ENCODE results near the gene GRK7. TPM values are rescaled to one million over a fixed set of nuclear protein-coding genes. Genes with fewer than 3 reads are reported as not detected.
"Not testable (repeated sequence)": the region's sequence is repeated elsewhere in the genome, so short reads cannot be mapped to it uniquely, and the experiment has no call there.

The GRK7 gene
- total RNA-seq, 1 donor from 2014 or later, result not detected

DNA sequence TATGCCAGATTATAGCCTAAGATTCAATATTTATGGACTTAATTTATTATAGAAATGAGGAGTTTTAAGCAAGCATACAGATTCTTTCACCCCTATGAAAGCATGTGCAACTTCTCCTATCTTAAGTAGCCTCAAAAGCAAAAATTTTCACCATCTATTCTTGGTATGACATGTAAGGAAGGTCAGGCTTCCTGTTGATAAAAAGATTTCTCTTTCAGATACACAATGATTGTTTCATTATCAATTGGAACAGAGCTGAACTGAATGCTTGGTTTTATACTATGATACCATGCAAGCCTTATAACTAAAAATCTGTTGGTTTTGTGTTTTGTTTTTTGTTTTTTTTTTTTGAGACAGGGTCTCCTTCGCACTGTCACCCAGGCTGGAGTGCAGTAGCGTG, 3.9 kb downstream of the GRK7 start:
- H3K4me3 Mint-ChIP-seq, result no peak overlapping the region
- DNase-seq (ENCODE audit: low spot score), result no peak
- no peaks in the 10 kb centered on the region for H3K9me3 Mint-ChIP-seq
- peaks cover 10% of the 10 kb centered on the region for H3K4me1 Mint-ChIP-seq (ENCODE audit: low read depth)
- H3K27me3 Mint-ChIP-seq (ENCODE audit: insufficient read depth), result peaks cover 13% of the 10 kb centered on the region
- H3K27ac Mint-ChIP-seq, result no peak overlapping the region
- H3K36me3 Mint-ChIP-seq (ENCODE audit: low read depth), result peaks cover 2% of the 10 kb centered on the region
- intact Hi-C loops (cut with micrococcal nuclease), result no loop called here

DNA sequence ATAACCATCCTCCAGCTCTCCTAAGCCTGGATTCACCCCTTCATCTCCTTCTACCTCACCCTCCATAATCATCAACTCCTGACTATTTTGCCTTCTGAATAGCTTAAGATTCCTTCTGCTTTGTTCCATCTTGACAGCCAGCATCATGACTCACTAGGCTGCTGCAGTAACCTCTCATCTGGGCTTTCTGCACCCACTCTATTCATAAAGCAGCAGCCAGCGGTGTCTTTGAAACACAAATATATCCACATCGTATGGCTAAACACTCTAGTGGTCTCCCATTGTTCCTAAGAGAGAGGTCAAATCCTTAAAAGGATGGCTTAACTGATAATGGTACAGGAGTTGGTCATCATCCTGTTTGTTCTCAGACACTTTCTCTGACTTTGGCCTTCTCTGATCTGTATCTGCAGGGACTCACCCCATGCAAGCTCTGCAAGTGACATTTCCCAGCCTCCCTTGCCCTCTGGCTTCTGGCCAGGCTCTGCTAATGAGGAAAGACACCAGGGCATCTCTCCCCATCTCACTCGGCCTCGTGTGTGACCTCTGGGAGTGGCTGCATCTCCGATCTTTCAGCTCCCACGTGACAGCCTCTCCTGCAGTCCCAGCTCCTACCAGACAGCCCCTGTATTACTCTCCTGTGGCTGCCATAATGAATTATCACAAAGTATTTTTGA, 6.2 kb downstream of the GRK7 start:
- intact Hi-C loops (cut with micrococcal nuclease), result loop anchor here (2.0 kb wide), 1 partner anchor 19 kb away; no protein-coding TSS in a partner anchor
- Mint-ChIP-seq H3K9me3 (no peaks in the 10 kb centered on the region), H3K27me3 (ENCODE audit: insufficient read depth) (peaks cover 14% of the 10 kb centered on the region), H3K4me3 (no peak overlapping the region), H3K4me1 (ENCODE audit: low read depth) (peaks cover 10% of the 10 kb centered on the region), H3K36me3 (ENCODE audit: low read depth) (peaks cover 2% of the 10 kb centered on the region), H3K27ac (no peak overlapping the region)
- no peak for DNase-seq (ENCODE audit: low spot score)

DNA sequence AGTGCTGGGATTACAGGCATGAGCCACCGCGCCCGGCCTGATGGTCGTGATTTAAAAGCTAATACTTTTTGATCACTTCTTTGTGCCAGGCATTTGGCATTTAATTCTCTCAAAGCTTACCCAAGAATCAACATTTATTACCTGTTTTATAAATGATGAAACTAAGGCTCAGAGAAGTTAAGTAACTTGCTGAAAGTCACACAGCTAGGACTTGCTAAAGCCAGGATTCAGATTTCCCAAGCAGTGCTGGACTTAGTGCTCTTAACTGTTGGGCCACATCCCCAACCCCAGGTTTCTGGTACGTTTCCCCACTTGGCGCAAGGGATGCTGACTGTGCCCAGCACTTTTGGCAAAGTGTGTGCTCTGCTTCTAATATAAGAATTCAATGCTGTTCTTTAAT, 10.5 kb downstream of the GRK7 start:
- H3K4me3 Mint-ChIP-seq, result no peak overlapping the region
- no peaks in the 10 kb centered on the region for H3K9me3 Mint-ChIP-seq
- H3K4me1 Mint-ChIP-seq (ENCODE audit: low read depth), result no peaks in the 10 kb centered on the region
- H3K36me3 Mint-ChIP-seq (ENCODE audit: low read depth), result no peaks in the 10 kb centered on the region
- intact Hi-C loops (cut with micrococcal nuclease), result no loop called here
- peaks cover 10% of the 10 kb centered on the region for H3K27me3 Mint-ChIP-seq (ENCODE audit: insufficient read depth)
- DNase-seq (ENCODE audit: low spot score), result no peak
- H3K27ac Mint-ChIP-seq, result no peak overlapping the region

DNA sequence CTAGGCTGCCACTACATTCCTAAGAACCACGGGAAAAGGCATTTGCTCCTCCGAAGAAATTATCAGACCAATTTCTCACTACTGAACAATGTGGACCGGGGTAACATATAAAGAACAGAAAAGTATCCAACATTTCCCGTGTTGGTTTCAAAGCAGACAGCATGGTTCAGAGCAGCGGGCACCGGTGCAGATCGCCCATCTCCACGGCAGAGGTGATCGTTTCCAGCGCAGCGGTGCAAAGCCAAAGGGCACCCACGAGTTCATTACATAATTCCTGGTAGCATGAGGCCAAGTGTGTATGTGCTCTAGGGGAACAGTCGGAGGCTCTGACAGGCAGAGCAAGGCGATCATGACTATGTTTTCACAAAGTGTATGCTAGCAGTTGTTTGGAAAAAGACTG, 13.2 kb downstream of the GRK7 start:
- H3K27ac Mint-ChIP-seq, result no peak overlapping the region
- no peaks in the 10 kb centered on the region for H3K9me3 Mint-ChIP-seq
- H3K36me3 Mint-ChIP-seq (ENCODE audit: low read depth), result no peaks in the 10 kb centered on the region
- no peaks in the 10 kb centered on the region for H3K4me1 Mint-ChIP-seq (ENCODE audit: low read depth)
- intact Hi-C loops (cut with micrococcal nuclease), result no loop called here
- DNase-seq (ENCODE audit: low spot score), result no peak
- no peak overlapping the region for H3K4me3 Mint-ChIP-seq
- H3K27me3 Mint-ChIP-seq (ENCODE audit: insufficient read depth), result peaks cover 4% of the 10 kb centered on the region

DNA sequence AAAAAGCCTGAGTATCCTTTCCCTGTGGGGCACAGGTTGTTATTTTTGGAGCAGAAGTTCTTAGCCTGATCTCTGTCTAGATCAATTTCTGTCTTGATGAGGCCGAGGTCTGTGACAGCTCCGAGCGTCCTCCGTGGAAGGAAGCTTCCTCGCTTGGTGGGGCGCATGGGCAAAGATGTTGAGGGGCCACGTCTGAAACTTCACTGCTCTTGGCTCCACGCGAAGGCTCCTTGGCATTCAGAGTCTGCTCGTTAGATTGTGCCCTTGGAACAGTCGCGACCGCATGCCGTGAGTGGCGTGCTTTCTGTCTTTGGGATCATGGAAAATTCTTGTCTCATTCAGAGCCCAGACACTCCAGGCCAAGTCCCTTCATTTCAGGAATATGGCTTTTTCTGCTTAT, 13.7 kb downstream of the GRK7 start:
- no peaks in the 10 kb centered on the region for H3K4me1 Mint-ChIP-seq (ENCODE audit: low read depth)
- no peaks in the 10 kb centered on the region for H3K9me3 Mint-ChIP-seq
- H3K36me3 Mint-ChIP-seq (ENCODE audit: low read depth), result no peaks in the 10 kb centered on the region
- no peak overlapping the region for H3K27ac Mint-ChIP-seq
- DNase-seq (ENCODE audit: low spot score), result no peak
- intact Hi-C loops (cut with micrococcal nuclease), result no loop called here
- peaks cover 4% of the 10 kb centered on the region for H3K27me3 Mint-ChIP-seq (ENCODE audit: insufficient read depth)
- H3K4me3 Mint-ChIP-seq, result no peak overlapping the region

DNA sequence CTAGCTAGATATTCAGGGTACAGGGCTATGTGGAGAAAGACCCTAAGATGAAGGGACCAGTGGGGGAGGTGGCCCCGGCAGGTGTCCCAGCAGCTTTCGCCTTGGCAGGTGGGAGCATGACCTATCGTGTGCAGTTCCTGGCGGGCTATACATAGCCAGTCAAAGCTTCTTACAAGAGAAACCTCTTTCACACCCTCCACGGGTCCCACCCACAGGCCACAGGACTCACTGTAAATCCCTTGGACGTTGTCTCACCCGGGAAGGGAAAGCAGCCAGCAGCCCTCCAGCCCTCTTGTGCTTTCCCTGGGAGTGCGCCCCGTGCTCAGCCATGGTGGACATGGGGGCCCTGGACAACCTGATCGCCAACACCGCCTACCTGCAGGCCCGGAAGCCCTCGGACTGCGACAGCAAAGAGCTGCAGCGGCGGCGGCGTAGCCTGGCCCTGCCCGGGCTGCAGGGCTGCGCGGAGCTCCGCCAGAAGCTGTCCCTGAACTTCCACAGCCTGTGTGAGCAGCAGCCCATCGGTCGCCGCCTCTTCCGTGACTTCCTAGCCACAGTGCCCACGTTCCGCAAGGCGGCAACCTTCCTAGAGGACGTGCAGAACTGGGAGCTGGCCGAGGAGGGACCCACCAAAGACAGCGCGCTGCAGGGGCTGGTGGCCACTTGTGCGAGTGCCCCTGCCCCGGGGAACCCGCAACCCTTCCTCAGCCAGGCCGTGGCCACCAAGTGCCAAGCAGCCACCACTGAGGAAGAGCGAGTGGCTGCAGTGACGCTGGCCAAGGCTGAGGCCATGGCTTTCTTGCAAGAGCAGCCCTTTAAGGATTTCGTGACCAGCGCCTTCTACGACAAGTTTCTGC, 15.0 kb downstream of the GRK7 start:
- intact Hi-C loops (cut with micrococcal nuclease), result no loop called here
- Mint-ChIP-seq H3K27me3 (ENCODE audit: insufficient read depth) (peaks cover 2% of the 10 kb centered on the region), H3K4me1 (ENCODE audit: low read depth) (no peaks in the 10 kb centered on the region), H3K36me3 (ENCODE audit: low read depth) (no peaks in the 10 kb centered on the region), H3K27ac (no peak overlapping the region), H3K4me3 (no peak overlapping the region), H3K9me3 (no peaks in the 10 kb centered on the region)
- no peak for DNase-seq (ENCODE audit: low spot score)

DNA sequence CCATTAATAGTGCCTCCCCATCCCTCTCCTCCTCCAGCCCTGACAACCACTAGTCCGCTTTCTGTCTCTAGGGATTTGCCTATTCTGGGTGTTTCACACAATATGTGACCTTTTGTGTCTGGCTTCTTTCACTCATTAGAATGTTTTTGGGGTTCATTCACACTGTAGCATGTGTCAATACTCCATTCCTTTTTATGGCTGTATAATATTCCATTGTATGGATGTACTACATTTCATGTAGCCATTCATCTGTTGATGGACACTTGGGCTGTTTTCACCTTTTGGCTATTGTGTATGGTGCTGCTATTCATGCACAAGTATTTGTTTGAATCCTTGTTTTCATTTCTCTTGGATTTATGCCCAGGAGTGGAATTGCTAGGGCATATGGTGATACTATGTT, 16.5 kb downstream of the GRK7 start:
- Mint-ChIP-seq H3K36me3 (ENCODE audit: low read depth) (no peaks in the 10 kb centered on the region), H3K4me1 (ENCODE audit: low read depth) (no peaks in the 10 kb centered on the region), H3K4me3 (no peak overlapping the region), H3K27ac (no peak overlapping the region), H3K9me3 (no peaks in the 10 kb centered on the region), H3K27me3 (ENCODE audit: insufficient read depth) (peaks cover 2% of the 10 kb centered on the region)
- intact Hi-C loops (cut with micrococcal nuclease), result no loop called here
- no peak for DNase-seq (ENCODE audit: low spot score)

DNA sequence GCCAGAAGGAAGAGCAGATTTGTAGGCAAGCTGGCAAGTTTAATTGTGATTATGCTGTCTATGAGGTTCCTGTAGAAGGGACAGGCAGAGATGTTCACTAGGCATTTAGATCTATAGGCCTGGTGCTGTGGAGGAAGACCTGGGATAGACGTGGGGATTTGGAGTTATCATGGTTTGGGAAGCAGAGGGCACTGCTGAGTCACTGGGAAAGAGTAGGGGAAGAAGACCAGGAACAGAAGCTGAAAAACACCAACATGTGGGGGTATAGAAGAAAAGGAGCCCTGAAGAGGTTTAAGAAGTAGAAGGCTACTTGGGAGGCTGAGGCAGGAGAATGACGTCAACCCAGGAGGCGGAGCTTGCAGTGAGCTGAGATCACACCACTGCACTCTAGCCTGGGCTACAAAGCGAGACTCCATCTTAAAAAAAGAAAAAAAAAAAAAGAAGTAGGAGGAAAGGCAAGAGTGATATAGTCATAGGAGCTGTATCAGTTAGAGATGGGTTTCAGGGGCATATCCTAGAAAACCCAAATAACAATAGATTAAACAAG, 19.3 kb downstream of the GRK7 start:
- no peak overlapping the region for H3K4me3 Mint-ChIP-seq
- no peaks in the 10 kb centered on the region for H3K4me1 Mint-ChIP-seq (ENCODE audit: low read depth)
- H3K27ac Mint-ChIP-seq, result no peak overlapping the region
- H3K9me3 Mint-ChIP-seq, result no peaks in the 10 kb centered on the region
- intact Hi-C loops (cut with micrococcal nuclease), result no loop called here
- H3K27me3 Mint-ChIP-seq (ENCODE audit: insufficient read depth), result peaks cover 2% of the 10 kb centered on the region
- DNase-seq (ENCODE audit: low spot score), result no peak
- H3K36me3 Mint-ChIP-seq (ENCODE audit: low read depth), result no peaks in the 10 kb centered on the region

DNA sequence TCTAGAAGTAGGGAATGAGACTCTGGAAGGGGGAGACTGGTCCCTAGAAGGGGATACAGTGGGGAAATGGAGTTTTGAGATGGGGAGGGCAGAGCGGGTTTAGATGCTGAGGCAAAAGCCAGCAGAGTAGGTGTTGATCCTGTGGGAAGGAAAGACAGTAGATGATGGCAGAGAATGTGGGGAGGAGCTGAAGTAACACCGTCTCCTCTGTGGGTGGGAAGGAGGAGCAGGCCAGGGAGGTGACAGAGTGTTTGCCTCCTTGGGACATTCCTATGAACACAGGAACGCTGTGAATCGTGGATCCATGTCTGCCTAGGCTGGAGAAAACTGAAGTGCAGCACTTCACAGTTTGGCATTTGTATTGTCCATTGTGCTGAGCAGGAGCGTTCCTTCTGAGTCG, 20.4 kb downstream of the GRK7 start:
- H3K27ac Mint-ChIP-seq, result no peak overlapping the region
- peaks cover 2% of the 10 kb centered on the region for H3K27me3 Mint-ChIP-seq (ENCODE audit: insufficient read depth)
- DNase-seq (ENCODE audit: low spot score), result no peak
- H3K36me3 Mint-ChIP-seq (ENCODE audit: low read depth), result no peaks in the 10 kb centered on the region
- intact Hi-C loops (cut with micrococcal nuclease), result no loop called here
- H3K9me3 Mint-ChIP-seq, result no peaks in the 10 kb centered on the region
- no peaks in the 10 kb centered on the region for H3K4me1 Mint-ChIP-seq (ENCODE audit: low read depth)
- no peak overlapping the region for H3K4me3 Mint-ChIP-seq

DNA sequence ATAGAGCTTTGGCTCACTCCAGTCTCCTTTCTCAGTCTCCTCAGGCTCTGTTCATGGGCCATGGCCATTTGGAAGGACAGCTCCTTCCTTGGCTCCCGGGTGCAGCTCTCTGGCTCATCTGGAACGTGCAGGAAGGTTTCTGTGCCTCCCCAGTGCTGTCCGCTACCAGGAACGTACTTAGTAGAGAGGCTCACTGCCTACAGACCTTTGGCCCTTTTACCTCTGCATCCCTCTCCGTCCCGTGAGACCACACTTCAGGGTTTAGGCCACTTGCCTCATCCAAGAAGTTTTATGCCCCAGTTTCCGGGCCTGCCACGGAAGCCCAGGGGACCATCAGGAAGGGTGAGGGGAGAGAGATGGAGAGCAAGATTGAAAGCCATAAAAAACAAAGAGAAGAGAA, 20.9 kb downstream of the GRK7 start:
- intact Hi-C loops (cut with micrococcal nuclease), result no loop called here

DNA sequence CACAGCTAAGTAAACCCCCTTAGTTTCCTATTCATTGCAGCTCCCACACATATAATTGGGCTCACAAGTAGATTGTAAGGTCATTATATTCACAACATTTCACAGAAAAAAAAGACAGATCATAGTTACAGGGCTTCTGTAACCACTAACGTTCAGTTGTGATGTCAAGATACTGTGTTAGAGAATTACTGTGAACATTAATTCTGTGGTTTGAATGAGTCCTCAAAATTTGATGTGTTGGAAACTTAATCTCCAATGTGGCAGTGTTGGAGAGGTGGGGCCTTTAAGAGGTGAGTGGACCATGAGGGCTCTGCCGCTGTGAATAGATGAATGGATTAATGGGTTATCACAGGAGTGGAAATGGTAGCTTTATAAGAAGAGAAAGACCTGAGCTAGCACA, 21.3 kb downstream of the GRK7 start:
- Mint-ChIP-seq H3K9me3 (no peaks in the 10 kb centered on the region), H3K27ac (no peak overlapping the region), H3K4me3 (no peak overlapping the region), H3K36me3 (ENCODE audit: low read depth) (no peaks in the 10 kb centered on the region), H3K4me1 (ENCODE audit: low read depth) (no peaks in the 10 kb centered on the region), H3K27me3 (ENCODE audit: insufficient read depth) (peaks cover 2% of the 10 kb centered on the region)
- intact Hi-C loops (cut with micrococcal nuclease), result no loop called here
- no peak for DNase-seq (ENCODE audit: low spot score)

More for the DNA sequence above, 20.9 kb downstream of the GRK7 start:
- no peaks in the 10 kb centered on the region for H3K9me3 Mint-ChIP-seq
- DNase-seq (ENCODE audit: low spot score), result no peak
- no peaks in the 10 kb centered on the region for H3K36me3 Mint-ChIP-seq (ENCODE audit: low read depth)
- H3K4me3 Mint-ChIP-seq, result no peak overlapping the region
- H3K27ac Mint-ChIP-seq, result no peak overlapping the region
- no peaks in the 10 kb centered on the region for H3K4me1 Mint-ChIP-seq (ENCODE audit: low read depth)
- H3K27me3 Mint-ChIP-seq (ENCODE audit: insufficient read depth), result peaks cover 2% of the 10 kb centered on the region

DNA sequence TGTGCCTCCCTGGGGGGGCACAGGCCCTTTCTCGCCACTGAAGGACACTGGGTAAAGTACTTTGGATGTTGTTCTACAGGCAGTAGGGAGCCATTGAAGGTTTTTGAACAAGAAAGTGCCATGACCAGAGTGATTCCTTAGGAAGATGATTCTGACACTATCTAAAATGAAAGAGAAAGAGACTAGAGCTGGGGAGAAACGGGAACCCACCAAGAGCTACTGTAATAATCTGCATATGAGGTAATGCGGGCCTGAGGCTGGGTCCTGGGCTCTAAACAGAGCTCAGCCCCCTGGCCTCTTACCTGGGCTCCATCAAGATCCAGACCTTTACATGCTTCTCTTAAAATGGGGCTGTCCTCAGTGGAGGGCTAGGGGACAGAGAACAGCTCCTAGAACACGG, 24.9 kb downstream of the GRK7 start:
- DNase-seq (ENCODE audit: low spot score), result no peak
- H3K9me3 Mint-ChIP-seq, result no peaks in the 10 kb centered on the region
- no peak overlapping the region for H3K27ac Mint-ChIP-seq
- no peak overlapping the region for H3K4me3 Mint-ChIP-seq
- H3K4me1 Mint-ChIP-seq (ENCODE audit: low read depth), result no peaks in the 10 kb centered on the region
- no peaks in the 10 kb centered on the region for H3K27me3 Mint-ChIP-seq (ENCODE audit: insufficient read depth)
- H3K36me3 Mint-ChIP-seq (ENCODE audit: low read depth), result no peaks in the 10 kb centered on the region
- intact Hi-C loops (cut with micrococcal nuclease), result no loop called here

DNA sequence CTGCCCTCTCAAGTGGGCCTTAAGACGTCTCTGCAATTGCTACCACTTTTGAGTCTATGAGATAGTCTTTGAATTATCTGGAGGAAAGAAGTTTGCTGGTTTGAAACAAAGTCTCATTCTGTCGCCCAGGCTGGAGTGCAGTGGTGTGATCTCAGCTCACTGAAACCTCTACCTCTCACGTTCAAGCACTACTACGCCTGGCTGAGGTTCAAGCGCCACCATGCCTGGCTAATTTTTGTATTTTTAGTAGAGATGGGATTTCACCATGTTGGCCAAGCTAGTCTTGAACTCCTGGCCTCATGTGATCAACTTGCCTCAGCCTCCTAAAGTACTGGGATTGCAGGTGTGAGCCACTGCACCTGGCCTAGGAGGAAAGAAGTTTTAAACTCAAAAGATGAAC, 25.5 kb downstream of the GRK7 start:
- H3K4me3 Mint-ChIP-seq; H3K36me3 Mint-ChIP-seq (ENCODE audit: low read depth); intact Hi-C loops (cut with micrococcal nuclease); H3K27ac Mint-ChIP-seq; H3K4me1 Mint-ChIP-seq (ENCODE audit: low read depth); H3K27me3 Mint-ChIP-seq (ENCODE audit: insufficient read depth); H3K9me3 Mint-ChIP-seq; DNase-seq (ENCODE audit: low spot score): not testable (repeated sequence)
